HG02588 (cell line): ENCODE results near the gene SLCO4A1.

ENCODE experiments used
- ATAC-seq: cut with Tn5 transposase; IDR thresholded peaks from one replicate; pipeline ENCODE4 v1.9.1; 2021; ENCODE audit warnings: mild to moderate bottlenecking, moderate library complexity; ENCODE audit not compliant: unreplicated experiment

SLCO4A1 gene, protein sequence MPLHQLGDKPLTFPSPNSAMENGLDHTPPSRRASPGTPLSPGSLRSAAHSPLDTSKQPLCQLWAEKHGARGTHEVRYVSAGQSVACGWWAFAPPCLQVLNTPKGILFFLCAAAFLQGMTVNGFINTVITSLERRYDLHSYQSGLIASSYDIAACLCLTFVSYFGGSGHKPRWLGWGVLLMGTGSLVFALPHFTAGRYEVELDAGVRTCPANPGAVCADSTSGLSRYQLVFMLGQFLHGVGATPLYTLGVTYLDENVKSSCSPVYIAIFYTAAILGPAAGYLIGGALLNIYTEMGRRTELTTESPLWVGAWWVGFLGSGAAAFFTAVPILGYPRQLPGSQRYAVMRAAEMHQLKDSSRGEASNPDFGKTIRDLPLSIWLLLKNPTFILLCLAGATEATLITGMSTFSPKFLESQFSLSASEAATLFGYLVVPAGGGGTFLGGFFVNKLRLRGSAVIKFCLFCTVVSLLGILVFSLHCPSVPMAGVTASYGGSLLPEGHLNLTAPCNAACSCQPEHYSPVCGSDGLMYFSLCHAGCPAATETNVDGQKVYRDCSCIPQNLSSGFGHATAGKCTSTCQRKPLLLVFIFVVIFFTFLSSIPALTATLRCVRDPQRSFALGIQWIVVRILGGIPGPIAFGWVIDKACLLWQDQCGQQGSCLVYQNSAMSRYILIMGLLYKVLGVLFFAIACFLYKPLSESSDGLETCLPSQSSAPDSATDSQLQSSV

DNA sequence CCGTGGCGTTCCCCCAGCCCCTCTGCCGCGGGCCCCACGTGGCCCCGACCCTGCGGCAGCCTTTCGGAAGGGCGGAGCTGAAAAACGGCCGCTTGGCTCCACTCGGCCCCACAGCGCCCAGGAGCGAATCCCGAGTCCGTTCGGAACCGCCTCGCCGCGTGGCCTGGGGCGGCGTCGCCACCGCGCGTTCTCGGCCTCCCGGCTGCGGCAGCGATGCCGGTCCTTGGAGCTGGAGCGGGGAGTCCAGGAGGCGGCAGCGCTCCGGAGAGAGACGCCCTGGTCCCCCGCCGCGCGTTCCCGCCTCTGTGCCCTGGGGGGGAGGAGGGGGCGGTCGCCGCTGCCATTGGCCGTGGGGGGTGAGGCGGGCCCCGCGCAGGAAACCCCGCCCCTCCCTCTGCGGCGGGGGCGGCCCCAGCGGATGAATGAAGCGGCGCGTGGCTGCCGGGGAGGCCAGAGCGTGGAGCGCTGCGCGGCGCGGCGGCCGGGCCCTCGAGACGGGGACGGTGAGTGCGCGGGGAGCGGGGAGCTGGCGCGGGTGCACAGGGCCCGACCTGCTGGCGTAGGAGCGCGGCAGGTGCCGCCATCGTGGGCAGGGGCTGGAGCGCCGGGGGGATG, at the start of gene SLCO4A1:
TSS of gene SLCO4A1 (plus strand) at position 453 of the 615 bp plus-strand sequence. CDS start 13,952 bp downstream, outside the sequence.
- ATAC-seq, result peak; percentile 57

DNA sequence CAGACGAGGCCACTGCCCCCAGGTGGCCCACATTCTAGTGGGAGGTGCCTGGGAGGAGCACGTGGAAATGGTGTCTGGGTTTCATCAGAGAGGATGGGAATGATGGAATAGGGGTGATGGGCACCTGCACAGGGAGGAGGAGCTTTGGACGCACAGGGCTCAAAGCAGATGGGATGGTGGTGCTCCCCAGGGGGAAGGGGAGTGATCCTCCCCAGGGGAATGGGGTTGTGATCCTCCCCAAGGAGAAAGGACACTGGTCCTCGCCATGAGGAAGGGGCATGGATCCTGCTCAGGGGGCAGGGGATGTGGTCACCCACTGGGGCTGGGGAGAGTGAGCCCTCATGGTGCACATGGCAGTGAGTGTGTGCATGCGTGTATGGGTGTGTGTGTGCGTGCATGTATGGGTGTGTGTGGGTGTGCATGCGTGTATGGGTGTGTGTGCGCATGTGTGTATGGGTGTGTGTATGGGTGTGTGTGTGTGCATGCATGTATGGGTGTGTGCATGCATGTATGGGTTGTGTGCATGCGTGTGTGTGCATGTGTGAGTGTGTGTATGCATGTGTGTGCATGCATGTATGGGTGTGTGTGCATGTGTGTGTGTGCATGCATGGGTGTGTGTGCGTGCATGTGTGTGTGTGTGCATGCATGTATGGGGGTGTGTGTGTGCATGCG, 49.7 kb upstream of the SLCO4A1 start:
- no peak for ATAC-seq

DNA sequence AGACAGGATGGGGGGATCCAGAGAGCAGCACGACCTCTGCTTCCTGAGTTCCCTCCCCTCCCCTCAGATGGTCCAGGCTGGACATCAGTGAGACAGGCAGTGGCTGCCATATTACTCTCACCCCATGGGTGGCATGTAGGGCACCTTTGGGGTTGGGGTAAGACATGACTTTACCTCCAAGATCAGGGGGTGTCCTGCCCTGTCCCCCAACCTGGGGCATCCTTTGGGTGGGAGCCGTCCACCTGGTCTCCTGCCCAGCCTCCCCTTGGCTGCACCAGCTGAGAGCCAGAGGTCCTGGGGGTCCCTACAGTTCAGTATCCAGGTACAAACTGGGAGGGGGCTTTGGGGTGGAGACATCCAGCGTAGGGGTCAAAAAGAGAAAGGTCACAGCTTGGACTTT, 48.7 kb upstream of the SLCO4A1 start:
- ATAC-seq, result no peak

DNA sequence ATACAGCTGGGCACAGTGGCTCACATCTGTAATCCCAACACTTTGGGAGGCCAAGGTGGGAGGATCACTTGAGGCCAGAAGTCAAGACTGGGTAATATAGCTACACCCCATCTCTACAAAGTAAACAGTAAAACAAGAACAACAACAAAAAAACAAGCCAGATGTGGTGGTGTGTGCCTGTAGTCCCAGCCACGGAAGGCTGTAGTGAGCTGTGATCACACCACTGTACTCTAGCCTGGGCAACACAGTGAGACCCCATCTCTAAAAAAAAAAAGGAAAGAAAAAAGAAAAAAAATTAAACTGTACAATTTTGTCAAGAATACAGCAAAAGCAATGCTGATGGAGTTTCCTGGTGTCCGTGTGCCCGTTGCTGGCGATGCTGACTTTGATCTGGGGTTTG, 47.2 kb upstream of the SLCO4A1 start:
- ATAC-seq, result no peak

DNA sequence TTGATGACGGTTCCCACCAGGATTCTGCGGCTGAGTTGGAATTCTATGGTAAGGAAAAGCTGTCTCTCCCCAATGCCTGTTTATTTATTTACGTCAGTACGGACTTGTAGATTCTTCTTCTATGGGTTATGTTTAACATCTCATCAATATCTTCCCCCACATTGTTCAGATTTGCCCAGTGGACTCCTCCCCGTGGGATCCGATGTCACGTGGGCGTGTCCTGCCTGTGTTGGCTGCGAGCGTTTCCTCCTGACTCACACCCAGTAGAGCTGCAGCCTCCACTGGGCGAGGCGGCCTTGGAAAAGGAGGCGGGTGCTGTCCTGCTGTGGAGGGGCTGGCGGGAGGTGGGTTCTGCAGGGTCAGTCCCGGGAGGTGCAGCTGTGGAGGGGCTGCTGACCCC, 46.8 kb upstream of the SLCO4A1 start:
- no peak for ATAC-seq

DNA sequence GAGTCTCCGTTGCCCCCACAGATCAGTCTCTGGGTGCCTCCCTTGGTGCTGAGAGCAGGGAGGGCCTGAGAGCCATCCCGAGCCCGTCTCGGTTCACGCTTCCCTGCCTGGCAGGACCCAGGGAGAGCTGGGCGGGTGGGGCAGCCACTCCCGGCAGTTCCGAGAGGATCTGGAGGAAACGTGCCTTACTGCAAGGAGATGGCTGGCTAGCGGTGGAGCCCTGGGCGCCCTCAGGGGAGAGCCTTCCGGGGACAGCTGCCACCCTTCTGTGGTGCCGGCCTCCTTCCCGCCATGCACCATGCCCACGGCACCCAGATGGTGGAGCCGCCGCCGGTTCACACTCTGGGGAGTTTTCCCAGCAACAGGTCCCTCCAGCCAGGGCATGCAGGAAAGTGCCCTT, 45.8 kb upstream of the SLCO4A1 start:
- no peak for ATAC-seq

DNA sequence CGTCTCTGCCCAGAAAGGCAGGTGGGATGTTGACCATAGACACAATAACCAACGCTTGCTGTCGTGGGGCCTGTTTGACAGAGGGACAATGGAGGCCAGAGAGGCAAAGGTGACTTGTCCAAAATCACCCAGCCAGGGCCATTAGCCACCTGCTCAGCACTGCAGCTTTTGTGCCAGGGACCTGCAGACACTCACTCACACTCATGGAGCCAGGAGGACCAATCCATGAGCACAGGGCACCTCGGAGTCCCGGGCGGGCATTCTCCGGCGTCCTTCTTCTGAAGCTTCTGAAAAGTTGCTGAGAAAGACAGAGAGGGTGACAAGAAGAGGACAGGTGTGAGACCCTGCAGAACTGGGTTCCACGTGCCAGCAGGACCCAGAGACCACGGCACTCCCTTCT, 45.4 kb upstream of the SLCO4A1 start:
- no peak for ATAC-seq

DNA sequence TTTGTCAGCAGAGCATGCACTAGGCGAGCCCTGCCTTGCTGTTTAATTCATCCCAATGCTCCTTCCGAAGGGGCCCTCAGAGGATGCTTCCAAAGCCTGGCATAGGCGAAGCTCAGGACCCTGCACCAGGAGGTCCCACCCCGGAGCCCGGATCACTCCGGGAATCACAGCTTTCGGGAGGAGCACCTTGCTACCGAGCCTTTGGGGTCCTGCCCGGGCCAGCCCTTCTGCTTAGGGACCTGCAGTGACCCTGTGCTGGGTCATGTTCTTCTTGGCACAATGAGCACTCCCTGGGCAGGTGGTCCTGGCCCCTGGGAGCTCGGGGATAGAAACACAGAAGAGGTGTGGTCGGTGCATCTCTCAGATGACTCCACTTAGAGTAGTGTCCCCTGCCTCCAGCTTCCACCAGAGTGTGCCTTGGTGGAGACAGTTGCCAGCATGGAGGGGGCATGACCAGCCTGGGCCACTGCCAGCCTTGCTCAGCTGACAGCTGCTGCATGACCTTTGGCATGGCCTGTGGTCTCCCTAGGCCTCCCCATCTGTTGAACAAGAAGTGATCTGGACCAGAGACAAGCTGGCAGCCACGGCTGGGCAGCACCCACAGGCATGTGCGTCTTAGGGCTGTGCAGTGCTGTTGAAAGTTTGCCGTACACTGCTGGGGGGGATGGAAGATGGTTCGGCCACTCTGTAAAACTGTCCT, 44.7 kb upstream of the SLCO4A1 start:
- no peak for ATAC-seq

DNA sequence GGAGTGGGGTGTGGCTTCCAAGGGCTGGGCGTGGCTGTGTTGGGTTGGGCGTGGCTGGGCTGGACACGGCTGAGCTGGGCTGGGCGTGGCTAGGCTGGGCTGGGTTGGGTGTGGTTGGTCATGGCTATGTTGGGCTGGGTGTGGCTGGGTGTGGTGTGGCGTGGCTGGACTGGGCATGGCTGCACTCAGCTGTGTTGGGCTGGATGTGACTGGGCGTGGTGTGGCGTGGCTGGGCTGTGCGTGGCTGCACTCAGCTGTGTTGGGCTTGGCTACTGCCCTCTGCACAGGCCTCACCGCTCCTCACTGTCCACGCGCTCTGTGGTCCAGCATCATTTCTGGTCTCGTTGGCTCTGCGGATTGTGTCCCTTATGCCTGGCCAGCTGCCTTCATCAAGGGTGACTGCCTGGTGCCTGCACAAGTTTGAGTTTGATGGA, 43.5 kb upstream of the SLCO4A1 start:
- ATAC-seq, result no peak

DNA sequence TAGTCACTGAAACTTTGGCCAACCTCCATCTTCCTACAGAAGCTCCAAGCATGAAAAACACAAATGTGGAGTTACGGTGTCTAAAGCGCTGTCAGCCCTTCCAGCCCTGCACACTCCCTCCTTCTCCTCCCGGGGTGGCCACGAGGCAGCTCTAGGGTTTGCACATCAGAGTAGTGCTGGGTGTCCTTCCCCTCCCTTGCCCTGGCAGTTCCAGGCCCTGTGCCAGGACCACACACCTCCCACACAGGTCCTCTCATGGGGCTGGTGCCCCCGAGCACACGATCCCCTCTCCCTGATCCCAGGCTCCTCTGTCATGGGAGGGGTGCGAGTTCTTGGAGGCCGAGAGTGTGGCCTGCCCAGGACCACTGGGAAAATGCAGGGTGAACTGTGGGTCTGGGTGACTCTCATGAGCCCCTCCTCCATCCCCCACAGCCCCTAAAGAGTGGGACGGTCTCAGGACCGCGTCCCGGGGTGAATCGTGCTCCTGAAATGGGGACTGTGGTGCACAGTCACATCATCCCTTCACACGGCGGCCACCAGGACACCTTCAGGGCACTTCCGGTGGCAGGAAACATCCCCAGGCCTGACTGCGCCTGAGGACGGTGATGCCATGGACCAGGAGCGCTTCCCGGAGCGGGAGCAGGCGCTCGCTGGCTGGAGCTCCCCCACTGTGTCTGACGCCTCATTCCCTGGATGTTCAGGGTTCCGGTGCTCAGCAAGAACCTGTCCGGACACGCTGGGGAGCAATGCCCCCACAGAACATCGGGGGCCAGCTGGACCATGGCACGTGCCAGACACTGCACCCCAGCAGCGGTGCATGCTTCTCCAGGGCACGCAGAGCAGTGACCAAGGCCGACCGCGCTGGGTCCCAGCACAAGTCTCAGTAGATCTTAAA, 42.8 kb upstream of the SLCO4A1 start:
- no peak for ATAC-seq

DNA sequence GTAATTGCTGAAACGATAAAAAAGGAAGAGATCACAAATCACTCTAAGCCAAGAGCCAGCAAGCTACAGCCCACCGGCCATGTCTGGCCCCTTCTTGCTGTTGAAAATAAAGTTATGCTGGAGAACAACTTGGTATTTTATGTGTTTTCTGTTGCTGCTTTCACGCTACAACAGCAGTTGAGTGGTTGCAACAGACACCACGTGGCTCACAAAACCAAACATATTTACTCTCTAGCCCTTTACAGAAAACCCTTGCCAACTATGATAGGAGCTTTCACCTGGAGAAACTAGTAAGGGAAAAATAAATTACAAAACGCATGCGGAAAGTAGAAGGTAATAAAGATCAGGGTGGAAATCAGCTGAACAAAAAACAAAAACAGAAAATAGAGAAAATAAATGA, 41.1 kb upstream of the SLCO4A1 start:
- ATAC-seq, result no peak

DNA sequence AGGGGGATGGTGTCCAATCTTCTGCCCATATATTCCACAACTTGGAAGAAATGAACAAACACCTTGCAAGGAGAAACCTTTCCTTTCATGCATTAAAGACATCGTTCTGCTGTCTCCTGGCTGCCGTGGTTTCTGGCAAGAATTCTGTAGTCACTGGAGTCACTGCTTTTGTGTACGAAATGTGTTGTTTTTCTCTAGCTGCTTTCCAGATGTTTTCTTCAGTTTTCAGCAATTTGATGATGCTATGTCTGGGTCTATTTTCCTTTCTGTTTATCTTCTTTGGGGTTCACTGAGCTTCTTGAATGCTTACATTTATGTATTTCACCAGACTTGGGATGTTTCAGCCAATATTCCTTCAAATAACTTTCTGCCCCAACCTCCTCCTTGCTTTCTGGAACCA, 40.6 kb upstream of the SLCO4A1 start:
- no peak for ATAC-seq

DNA sequence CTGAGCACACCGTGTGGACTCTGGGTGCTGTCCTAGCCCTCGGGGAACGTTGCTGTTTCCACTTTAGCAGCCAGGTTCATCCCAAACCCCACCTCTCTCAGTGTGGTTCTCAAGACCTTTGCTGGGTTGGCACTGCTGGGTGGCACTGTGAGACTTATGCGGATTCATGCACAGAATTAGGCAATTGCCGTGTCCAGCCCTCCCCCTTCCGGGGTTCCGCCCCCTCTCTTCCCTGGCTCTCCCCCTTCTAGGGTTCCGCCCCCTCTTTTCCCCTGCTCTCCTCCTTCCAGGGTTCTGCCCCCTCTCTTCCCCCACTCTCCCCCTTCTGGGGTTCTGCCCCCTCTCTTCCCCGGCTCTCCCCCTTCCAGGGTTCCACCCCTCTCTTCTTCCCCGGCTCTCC, 39.8 kb upstream of the SLCO4A1 start:
- no peak for ATAC-seq

DNA sequence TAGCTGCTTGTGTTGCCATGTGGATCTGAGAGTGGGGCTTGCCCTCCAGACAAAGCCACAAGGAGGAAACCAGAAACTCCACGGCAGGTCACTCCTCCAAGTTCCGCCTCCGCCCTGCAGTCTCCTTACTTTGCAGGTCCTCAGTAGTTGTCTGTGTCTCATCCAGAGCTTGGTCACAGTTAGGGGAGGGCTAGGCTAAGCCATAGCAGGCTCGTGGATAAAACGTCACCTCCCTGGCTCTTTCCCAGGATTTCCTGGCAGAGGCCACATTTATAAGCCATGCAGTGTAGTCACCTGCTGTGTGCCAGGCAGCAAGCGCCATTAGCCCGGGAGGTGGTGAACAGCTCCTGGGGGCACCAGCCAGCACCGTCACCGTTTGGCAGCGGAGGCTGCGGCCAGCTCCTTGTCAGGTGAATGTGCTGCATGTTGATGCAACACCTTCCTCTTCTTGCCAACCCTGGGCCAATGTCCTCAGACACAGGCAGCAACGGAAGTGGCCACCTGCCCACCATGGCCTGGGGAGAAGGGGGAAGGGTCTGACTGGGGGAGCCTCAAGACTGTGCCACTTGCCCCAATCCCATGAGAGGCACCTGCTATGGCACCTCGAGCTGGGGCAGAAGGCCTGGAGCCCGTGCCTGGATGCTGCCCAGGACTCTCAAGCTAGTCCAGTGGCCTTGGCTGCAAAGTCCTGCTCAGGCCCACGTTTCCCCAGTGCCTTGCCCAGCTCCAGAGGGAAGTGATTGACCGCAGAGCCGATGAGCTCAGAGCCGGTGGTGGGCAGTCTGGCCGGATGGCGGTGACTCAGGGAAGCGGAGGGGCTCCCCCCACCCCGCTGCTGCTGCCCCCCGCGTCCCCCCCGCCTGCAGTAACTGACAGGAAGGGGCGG, 39.0 kb upstream of the SLCO4A1 start:
- no peak for ATAC-seq

DNA sequence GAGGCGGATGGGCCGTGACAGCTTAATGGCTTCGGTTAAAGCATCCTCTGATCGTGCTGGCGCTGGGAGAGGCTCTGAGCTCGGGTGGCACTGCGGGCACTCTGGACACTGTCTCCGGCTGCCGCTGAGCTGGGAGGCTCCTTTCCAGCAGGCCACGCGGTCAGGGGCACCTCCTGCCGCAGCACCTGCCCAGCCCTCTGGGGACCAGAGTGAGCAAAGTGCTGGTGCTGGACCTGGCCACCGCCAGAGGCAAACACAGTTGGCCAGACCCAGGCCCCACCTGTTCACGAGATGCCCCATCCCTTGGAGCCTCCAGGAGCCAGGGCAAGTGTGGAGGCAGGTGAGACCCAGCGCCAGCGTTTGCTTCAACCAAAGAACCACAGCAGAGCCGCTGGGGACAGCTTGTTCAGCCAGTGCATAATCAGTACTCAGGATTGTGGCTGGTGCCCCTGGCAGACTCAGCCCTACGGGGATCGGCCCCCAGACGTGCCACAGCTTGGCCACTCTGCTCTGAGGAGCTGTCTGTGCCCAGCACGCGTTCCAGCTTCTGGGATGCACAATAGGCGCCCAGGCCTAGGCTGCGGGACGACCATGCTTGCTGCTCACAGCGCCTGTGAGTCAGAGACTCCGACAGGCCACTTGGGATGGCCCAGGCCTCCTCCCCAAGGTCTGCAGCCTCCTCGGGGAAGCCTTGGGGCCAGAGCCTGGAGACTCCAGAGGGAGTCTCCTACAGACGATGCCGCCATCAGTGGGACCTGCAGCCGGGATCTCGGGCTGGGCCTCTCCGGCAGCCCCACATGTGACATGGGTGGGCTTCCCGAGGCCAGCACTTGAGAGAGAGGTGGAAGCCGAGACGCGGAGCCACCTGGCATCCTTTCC, 38.2 kb upstream of the SLCO4A1 start:
- no peak for ATAC-seq

DNA sequence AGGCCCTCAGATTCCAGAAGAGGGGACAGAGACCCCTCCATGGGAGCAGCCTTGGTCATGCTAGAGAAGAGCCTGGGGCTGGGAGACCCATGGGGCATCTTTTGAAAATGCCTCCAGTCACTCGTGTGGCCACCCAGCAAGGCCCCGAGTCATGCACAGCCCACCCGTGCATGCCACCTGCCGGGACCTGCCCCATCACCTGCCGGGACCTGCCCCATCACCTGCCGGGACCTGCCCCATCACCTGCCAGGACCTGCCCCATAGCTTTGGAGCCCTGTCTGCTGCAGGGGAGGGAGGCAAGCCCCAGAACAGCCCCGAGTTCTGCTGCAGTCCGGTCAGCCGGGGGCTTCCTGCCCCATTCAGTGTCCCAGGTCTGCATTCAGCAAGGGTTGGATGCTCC, 37.5 kb upstream of the SLCO4A1 start:
- ATAC-seq, result no peak

DNA sequence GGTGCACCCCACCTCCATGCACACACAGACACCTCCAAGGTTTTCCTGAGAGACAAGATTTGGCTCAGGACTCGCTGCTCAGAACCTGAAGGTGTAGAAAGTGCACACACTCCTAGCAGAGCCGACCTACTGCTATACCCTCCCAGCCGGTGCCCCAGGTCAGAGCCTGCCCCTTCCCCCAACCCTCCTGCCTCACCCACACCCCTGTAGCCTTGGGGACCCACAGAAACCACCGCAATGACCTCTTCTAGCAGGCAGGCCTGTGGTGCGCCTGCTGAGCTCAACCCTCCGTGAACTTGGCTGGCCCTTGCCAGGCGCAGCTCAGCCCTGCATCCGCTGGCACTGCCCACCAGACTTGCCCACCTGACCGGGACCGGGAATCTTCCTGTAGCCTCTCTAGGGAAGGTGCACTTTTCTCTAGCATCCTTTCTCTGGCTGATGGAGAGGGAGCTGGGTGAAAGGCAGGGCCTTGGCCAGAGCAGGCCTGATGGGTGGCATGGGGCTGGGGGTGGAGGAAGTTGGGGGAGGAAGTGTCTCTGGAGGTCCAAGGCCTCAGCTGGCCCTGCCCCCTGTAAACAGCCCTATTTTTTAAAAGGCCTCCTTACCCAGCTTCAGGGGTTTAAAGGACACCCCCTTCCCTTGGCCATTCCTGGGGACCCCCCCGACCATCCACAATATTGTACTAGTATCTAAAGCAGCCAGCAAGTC, 36.9 kb upstream of the SLCO4A1 start:
- no peak for ATAC-seq
